H1 (cell line): ENCODE results near the gene NAIF1. TPM values are rescaled to one million over a fixed set of nuclear protein-coding genes. Genes with fewer than 3 reads are reported as not detected.

ENCODE experiments used
- KDM5A ChIP-seq: fragments of 200-600 bp; IDR thresholded peaks from 2 replicates; pipeline ENCODE4 v1.7.1; 2012; ENCODE audit warnings: mild to moderate bottlenecking, low read length, inconsistent platforms, mixed read lengths
- SUZ12 ChIP-seq: fragments of 200-600 bp; sonication (generic); IDR thresholded peaks from 2 replicates; pipeline ENCODE4 v1.6.1; 2012; ENCODE audit warnings: mild to moderate bottlenecking, inconsistent platforms, low read length, moderate library complexity, mixed read lengths
- USF2 ChIP-seq: IDR thresholded peaks from 2 replicates; pipeline ENCODE4 v1.6.1; 2011; ENCODE audit warnings: low read length, improper control_type of control experiment
- polyA plus RNA-seq, 7 experiments: library from polyadenylated mRNA; depleted of rRNA in 3 of 7; stranded (reverse) in 5 of 7; unstranded in 2 of 7; fragments of >200 nt in 5 of 7; fragments of 200-250 nt in 2 of 7; gene quantifications; 1 replicate in 5 of 7; 2 replicates in 1 of 7; 4 replicates in 1 of 7; pipeline versions ENCODE4 v1.2.1 to v1.2.3, GENCODE V29; 2011 to 2013; ENCODE audit warnings: missing spikeins in 2 of 7, mixed read lengths in 2 of 7
- total RNA-seq: library from RNA; stranded (reverse); fragmentation: NEBNext Ultra II Directional; extraction: Animal tissue kit (Norgen Biotek cat#: 25700); gene quantifications from 2 replicates; pipeline ENCODE4 v1.2.1, GENCODE V29; 2021

The NAIF1 gene
- total and polyA plus RNA-seq, 2 of the 8 experiments (the other 6 are each of a cell fraction or from before 2014, with no cell fraction given) = 8.7 to 9.0 TPM

GRCh38 chr9:128109050-128109709, 42.1 kb upstream of the NAIF1 start (continued):
- TF ChIP-seq KDM5A (no peak), USF2 (no peak), SUZ12 (no peak)
- TF ChIP-seq, all 59 proteins: peak for 0
